CD4-positive, alpha-beta T cell treated with Interleukin-15 for 4 hours (primary cell): ENCODE data around the gene ARHGAP24.

Source experiments
- DNase-seq: peaks from one replicate; pipeline ENCODE4 v3.0.0-alpha.2; 2020; ENCODE audit warnings: low spot score

ARHGAP24 gene

GRCh38 chr4:85700362-85700761, 225.4 kb downstream of the ARHGAP24 start:
- DNase-seq, result no peak

DNA sequence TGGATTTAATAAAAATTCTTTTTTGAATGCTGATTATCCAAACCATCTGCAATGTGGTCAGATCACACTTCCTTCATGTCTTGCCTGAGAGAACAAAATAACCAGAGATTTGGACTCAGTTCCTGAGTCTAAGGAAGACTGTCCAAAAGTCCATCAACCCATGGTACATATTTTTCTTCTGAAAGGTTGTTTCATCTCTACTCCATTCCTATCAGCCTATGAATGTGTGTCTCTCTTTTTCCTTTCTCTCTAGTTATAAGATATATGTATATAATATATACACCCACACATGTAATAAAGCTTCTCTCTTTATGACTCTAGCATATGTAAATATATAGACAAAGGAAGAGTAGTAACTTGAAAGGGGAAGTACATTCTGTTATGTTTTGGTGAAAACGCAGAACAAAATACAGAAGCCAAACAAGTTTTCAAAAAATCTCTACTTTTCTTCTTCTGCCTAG, 226.9 kb downstream of the ARHGAP24 start:
- no peak for DNase-seq

DNA sequence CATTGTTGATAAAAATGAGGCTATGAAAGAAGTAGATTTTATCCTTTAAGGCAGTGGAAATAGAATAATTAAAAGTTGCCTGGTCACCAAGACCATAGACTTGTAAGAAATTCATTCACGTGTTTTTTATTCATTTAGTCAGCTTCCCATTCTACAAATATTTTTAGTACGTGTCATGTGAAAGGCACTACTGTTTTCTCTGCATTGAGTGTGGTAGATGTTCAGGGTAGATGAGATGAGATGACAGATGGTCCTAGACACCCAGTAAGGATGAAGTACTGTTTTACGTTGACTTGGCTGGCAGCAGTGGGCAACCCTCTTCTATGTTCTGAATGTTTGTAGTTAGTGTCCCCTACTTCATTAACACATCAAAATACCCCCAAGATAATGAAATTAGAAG, 228.1 kb downstream of the ARHGAP24 start:
- no peak for DNase-seq

DNA sequence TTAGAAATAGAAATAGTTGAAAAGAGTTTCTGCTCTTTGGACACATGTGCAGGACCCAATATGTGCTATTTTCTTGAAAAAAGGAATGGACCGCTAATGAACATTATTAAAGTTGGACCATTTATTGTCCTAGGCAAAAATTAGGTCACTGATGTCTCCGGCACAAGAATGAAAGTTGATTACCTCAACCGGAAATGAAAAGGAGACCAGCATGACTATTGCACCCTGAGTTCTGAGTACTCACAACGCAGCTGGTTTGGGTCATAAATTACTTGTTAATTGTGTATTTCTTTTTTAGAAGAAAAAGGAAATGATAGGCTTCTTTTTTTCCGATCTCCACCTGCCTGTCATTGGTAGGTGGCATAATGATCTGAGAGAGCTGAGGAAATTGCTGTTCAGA, 232.7 kb downstream of the ARHGAP24 start:
- no peak for DNase-seq

GRCh38 chr4:85708468-85708867, 233.5 kb downstream of the ARHGAP24 start:
- DNase-seq, result no peak

GRCh38 chr4:85713005-85713404, 238.1 kb downstream of the ARHGAP24 start:
- no peak for DNase-seq

- no peak for DNase-seq
These were observed 241.2 kb downstream of the ARHGAP24 start for GRCh38 chr4:85715991-85716737.

DNA sequence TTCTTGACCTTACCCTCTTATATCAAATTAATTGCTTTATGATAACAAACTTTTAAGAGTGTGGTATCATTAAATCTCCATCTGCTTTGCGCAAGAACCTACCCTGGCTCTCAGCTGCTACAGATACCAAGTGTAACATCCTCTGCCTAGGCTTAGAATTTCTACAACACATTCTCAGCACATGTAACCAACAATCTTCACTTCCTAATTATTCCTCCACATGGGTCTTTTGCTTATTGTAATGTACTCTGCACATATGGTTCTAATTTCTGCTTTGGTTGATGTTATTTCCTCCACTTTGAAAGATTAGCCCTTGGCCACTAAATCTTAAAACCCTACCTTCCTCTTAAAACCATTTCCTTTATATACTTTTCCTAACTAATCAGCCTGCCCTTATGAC, 242.4 kb downstream of the ARHGAP24 start:
- no peak for DNase-seq

- no peak for DNase-seq
These were observed 242.9 kb downstream of the ARHGAP24 start for GRCh38 chr4:85717847-85718246.

- DNase-seq, result no peak
These were observed 245.8 kb downstream of the ARHGAP24 start for GRCh38 chr4:85720735-85721134.

DNA sequence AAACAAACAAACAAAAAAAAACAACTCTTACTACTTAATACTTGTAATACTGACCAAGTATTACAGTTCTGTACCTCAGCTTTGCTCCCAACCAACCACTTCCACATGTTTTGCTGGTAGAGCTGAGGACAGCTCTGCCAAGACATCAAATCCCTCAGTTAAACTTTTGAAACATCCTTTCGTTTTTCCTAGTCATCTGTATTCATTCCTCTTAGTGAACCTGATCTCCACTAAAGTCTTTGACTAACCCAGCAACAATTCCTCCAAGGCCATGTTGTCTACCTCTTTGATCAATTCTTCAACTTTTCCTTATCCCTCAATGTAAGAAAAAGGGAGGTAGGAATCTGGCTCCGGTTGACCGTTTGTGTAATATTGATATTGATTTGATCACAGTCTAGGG, 247.5 kb downstream of the ARHGAP24 start:
- no peak for DNase-seq

DNA sequence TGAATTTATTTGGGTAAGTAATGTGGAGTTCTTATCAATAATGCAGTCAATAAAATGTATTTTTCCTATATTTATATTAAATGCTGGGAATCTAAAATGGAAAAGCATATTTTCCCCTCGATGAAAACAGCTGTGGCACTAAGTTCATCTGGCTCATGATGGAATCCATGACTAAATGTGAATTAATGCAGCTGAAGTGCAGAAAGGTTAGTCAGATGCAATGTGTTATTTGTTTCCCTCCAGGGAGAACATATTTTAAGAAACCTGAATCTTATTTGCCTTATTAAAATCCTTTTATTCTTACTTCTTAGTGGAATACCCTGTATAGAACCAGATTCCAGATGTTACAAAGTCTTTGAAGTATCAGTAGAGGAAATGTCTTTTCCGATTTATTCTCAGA, 247.9 kb downstream of the ARHGAP24 start:
- DNase-seq, result no peak

- no peak for DNase-seq
These were observed 250.0 kb downstream of the ARHGAP24 start for GRCh38 chr4:85724791-85725563.

- DNase-seq, result no peak
These were observed 250.8 kb downstream of the ARHGAP24 start for GRCh38 chr4:85725721-85726170.

- DNase-seq, result no peak
These were observed 251.6 kb downstream of the ARHGAP24 start for GRCh38 chr4:85726555-85726954.

- no peak for DNase-seq
These were observed 253.5 kb downstream of the ARHGAP24 start for GRCh38 chr4:85728464-85728863.

DNA sequence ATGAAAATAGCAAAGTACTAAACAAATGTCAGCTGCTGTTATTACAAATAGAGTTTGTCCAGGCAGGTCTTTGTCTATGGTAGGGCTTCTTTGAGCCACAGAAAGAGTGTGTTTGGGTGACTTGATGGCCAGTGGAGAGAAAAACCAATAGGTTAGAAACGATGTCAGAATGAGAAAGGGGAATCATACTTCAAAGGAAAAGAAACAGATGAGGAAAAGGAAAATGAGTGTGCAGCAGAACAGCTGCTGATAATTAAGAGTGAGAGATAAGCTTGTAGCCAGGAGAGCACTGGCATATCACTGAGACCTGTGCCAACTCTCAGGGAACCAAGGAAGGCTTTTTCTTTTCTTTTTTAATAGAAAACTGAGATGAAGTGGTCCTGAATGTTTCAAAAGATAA, 257.2 kb downstream of the ARHGAP24 start:
- DNase-seq, result no peak

- no peak for DNase-seq
These were observed 258.8 kb downstream of the ARHGAP24 start for GRCh38 chr4:85733798-85734197.

GRCh38 chr4:85734424-85734831, 259.5 kb downstream of the ARHGAP24 start:
- DNase-seq, result no peak

DNA sequence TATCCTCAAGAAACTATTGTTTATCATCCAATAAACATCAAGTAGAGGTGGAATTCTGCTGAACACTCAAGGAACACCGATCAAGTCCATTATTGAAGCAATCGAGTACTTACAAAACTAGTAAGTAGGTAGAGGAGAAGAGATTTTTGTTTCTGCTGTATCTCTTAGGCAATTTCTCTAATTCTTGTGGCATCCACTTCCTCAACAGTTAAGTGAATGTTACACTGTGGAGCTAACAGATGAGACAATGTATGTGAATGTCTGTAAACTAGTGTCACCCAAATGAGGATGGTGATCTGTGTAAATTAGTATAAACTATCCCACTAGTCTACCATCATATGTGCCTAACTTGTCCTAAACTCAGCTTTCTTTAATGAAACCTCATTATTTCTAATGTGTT, 261.6 kb downstream of the ARHGAP24 start:
- DNase-seq, result no peak

GRCh38 chr4:85737254-85737653, 262.3 kb downstream of the ARHGAP24 start:
- DNase-seq, result no peak

DNA sequence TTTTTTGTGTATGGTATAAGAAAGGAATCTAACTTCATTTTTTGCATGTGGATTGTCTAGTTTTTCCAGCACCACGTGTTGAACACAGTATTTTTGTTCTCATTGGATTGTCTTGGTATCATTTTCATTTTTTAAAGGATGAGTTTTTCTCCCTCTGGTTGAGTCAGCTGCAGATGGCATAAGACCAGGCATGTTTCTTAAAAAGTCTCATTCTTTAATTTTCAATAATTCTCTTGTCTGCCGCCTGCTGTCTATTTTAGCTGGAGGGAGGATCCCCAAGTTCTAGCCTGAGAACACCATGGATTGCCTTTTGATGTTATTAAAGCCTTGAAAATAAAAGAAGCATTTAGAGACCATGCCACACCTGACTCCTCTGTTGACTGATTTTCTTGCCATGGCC, 263.8 kb downstream of the ARHGAP24 start:
- DNase-seq, result no peak

- DNase-seq, result no peak
These were observed 265.5 kb downstream of the ARHGAP24 start for GRCh38 chr4:85740431-85740861.
